Trophoblast cell (in vitro differentiated cells and primary cell): Measurements from ENCODE around the gene KIAA2012.

Source experiments
- DNase-seq, 2 donors: peaks; one replicate each; pipeline ENCODE4 v3.0.0-alpha.2; 2016
- H2AFZ ChIP-seq: 2 replicates; pipeline ENCODE4 v1.6.1; 2013; ENCODE audit warnings: low read length, moderate library complexity, mild to moderate bottlenecking; ENCODE audit not compliant: insufficient read depth, poor library complexity
- H2AK5ac ChIP-seq: 2 replicates; pipeline ENCODE4 v1.6.1; 2013; ENCODE audit warnings: mild to moderate bottlenecking, low read length
- H2BK120ac ChIP-seq: 2 replicates; pipeline ENCODE4 v1.6.1; 2013; ENCODE audit warnings: low read length, mild to moderate bottlenecking, moderate library complexity; ENCODE audit not compliant: insufficient read depth, poor library complexity
- H2BK12ac ChIP-seq: 2 replicates; pipeline ENCODE4 v1.6.1; 2013; ENCODE audit warnings: mild to moderate bottlenecking, low read length, moderate library complexity
- H2BK5ac ChIP-seq: 2 replicates; pipeline ENCODE4 v1.6.1; 2013; ENCODE audit warnings: low read length, low read depth, moderate library complexity, mild to moderate bottlenecking; ENCODE audit not compliant: poor library complexity
- H3K14ac ChIP-seq: 2 replicates; pipeline ENCODE4 v1.6.1; 2013; ENCODE audit warnings: mild to moderate bottlenecking, low read length
- H3K18ac ChIP-seq: 2 replicates; pipeline ENCODE4 v1.6.1; 2013; ENCODE audit warnings: mild to moderate bottlenecking, low read length
- H3K23ac ChIP-seq: 2 replicates; pipeline ENCODE4 v1.6.1; 2013; ENCODE audit warnings: low read length
- H3K27ac ChIP-seq: 2 replicates; pipeline ENCODE4 v1.5.1; 2013; ENCODE audit warnings: low read depth, mild to moderate bottlenecking, inconsistent platforms, low read length, moderate library complexity
- H3K27me3 ChIP-seq: 2 replicates; pipeline ENCODE4 v1.6.1; 2013; ENCODE audit warnings: inconsistent platforms, mild to moderate bottlenecking, low read length, moderate library complexity; ENCODE audit not compliant: insufficient read depth
- H3K36me3 ChIP-seq, 2 experiments: 1 replicate in 1 of 2; 2 replicates in 1 of 2; pipeline ENCODE4 v1.6.1; 2013; ENCODE audit warnings: low read length in 2 of 2, mild to moderate bottlenecking in 2 of 2, moderate library complexity in 1 of 2; ENCODE audit not compliant: insufficient read depth in 2 of 2, control insufficient read depth in 1 of 2
- H3K4ac ChIP-seq: 2 replicates; pipeline ENCODE4 v1.6.1; 2013; ENCODE audit warnings: low read depth, mild to moderate bottlenecking, low read length, moderate library complexity
- H3K4me1 ChIP-seq, 2 experiments: 1 replicate in 1 of 2; 2 replicates in 1 of 2; pipeline ENCODE4 v1.6.1; 2013; ENCODE audit warnings: low read length in 2 of 2, mild to moderate bottlenecking in 2 of 2, moderate library complexity in 1 of 2; ENCODE audit not compliant: insufficient read depth in 2 of 2, control insufficient read depth in 1 of 2
- H3K4me2 ChIP-seq: 2 replicates; pipeline ENCODE4 v1.6.1; 2013; ENCODE audit warnings: inconsistent platforms, mild to moderate bottlenecking, low read length, moderate library complexity
- H3K4me3 ChIP-seq: 2 replicates; pipeline ENCODE4 v1.5.1; 2013; ENCODE audit warnings: mild to moderate bottlenecking, low read depth, low read length, inconsistent platforms
- H3K79me1 ChIP-seq: one replicate; pipeline ENCODE4 v1.6.1; 2013; ENCODE audit warnings: low read length
- H3K79me2 ChIP-seq: 2 replicates; pipeline ENCODE4 v1.6.1; 2013; ENCODE audit warnings: low read length, mild to moderate bottlenecking; ENCODE audit not compliant: control insufficient read depth, insufficient read depth, poor library complexity
- H3K9ac ChIP-seq: 2 replicates; pipeline ENCODE4 v1.6.1; 2013; ENCODE audit warnings: mild to moderate bottlenecking, low read length
- H3K9me3 ChIP-seq: 2 replicates; pipeline ENCODE4 v1.6.1; 2013; ENCODE audit warnings: low read depth, mild to moderate bottlenecking, control low read depth, inconsistent platforms, low read length; ENCODE audit not compliant: insufficient read depth
- H4K12ac ChIP-seq: 2 replicates; pipeline ENCODE4 v1.6.1; 2013; ENCODE audit warnings: low read depth, mild to moderate bottlenecking, low read length, moderate library complexity
- H4K8ac ChIP-seq: 2 replicates; pipeline ENCODE4 v1.6.1; 2013; ENCODE audit warnings: low read depth, mild to moderate bottlenecking, low read length, moderate library complexity
- H4K91ac ChIP-seq: one replicate; pipeline ENCODE4 v1.6.1; 2013; ENCODE audit warnings: low read depth, mild to moderate bottlenecking, low read length, moderate library complexity
- WGBS: extraction: QIAGEN DNeasy Blood & Tissue Kit; methylation state at CpG from one replicate; pipeline ENCODE4 v1.1.7; 2013; ENCODE audit warnings: missing lambda C conversion rate; ENCODE audit not compliant: insufficient read length, insufficient coverage; ENCODE audit errors: extremely low coverage; 5-methylcytosine and 5-hydroxymethylcytosine counted together

KIAA2012 gene

GRCh38 chr2:202098291-202098690 is 25.2 kb downstream of the KIAA2012 start:
- Histone ChIP-seq H2BK120ac (no peak overlapping the region), H2AK5ac (no peak overlapping the region), H2BK12ac (no peak overlapping the region), H3K4me2 (no peak overlapping the region), H3K36me3 (no peaks in the 10 kb centered on the region), H4K8ac (no peak overlapping the region), H3K4me3 (no peak overlapping the region), H2BK5ac (no peak overlapping the region), H3K18ac (no peak overlapping the region), H3K27me3 (no peaks in the 10 kb centered on the region), H4K12ac (no peak overlapping the region), H3K9ac (no peak overlapping the region), H3K79me2 (no peaks in the 10 kb centered on the region), H3K4me1 (no peaks in the 10 kb centered on the region), H3K23ac (no peak overlapping the region), H4K91ac (no peak overlapping the region), H3K27ac (no peak overlapping the region), H3K14ac (no peak overlapping the region), H3K9me3 (no peaks in the 10 kb centered on the region), H3K79me1 (no peaks in the 10 kb centered on the region), H2AFZ (no peak overlapping the region), H3K4ac (no peak overlapping the region)
- DNase-seq = peak in 1 of 2 donors; percentile 14
- WGBS = no CpG with 5 or more reads among the region's 3 CpGs

GRCh38 chr2:202099515-202099914 is 26.5 kb downstream of the KIAA2012 start:
- Histone ChIP-seq H3K14ac (no peak overlapping the region), H2BK5ac (no peak overlapping the region), H2BK120ac (no peak overlapping the region), H3K27me3 (no peaks in the 10 kb centered on the region), H3K36me3 (no peaks in the 10 kb centered on the region), H4K8ac (no peak overlapping the region), H3K4me2 (no peak overlapping the region), H3K79me1 (no peaks in the 10 kb centered on the region), H3K4ac (no peak overlapping the region), H2AK5ac (no peak overlapping the region), H3K9me3 (no peaks in the 10 kb centered on the region), H2AFZ (no peak overlapping the region), H4K12ac (no peak overlapping the region), H3K27ac (no peak overlapping the region), H3K4me3 (no peak overlapping the region), H3K79me2 (no peaks in the 10 kb centered on the region), H3K4me1 (no peaks in the 10 kb centered on the region), H3K23ac (no peak overlapping the region), H4K91ac (no peak overlapping the region), H3K18ac (no peak overlapping the region), H3K9ac (no peak overlapping the region), H2BK12ac (no peak overlapping the region)
- WGBS = no CpG with 5 or more reads among the region's 7 CpGs
- peak in 1 of 2 donors; percentile 6 for DNase-seq

GRCh38 chr2:202100176-202100575 is 27.1 kb downstream of the KIAA2012 start:
- Histone ChIP-seq H2BK120ac (no peak overlapping the region), H3K23ac (no peak overlapping the region), H3K4me1 (no peaks in the 10 kb centered on the region), H3K36me3 (no peaks in the 10 kb centered on the region), H3K79me1 (no peaks in the 10 kb centered on the region), H2AK5ac (no peak overlapping the region), H3K4ac (no peak overlapping the region), H4K12ac (no peak overlapping the region), H3K79me2 (no peaks in the 10 kb centered on the region), H3K9me3 (no peaks in the 10 kb centered on the region), H2AFZ (no peak overlapping the region), H3K27ac (no peak overlapping the region), H3K27me3 (no peaks in the 10 kb centered on the region), H4K8ac (no peak overlapping the region), H2BK12ac (no peak overlapping the region), H3K9ac (no peak overlapping the region), H3K14ac (no peak overlapping the region), H4K91ac (no peak overlapping the region), H3K18ac (no peak overlapping the region), H3K4me2 (no peak overlapping the region), H2BK5ac (no peak overlapping the region), H3K4me3 (no peak overlapping the region)
- WGBS = no CpG with 5 or more reads among the region's 4 CpGs
- no peak for DNase-seq

- H2AFZ ChIP-seq = no peak overlapping the region
- H2BK5ac ChIP-seq = no peak overlapping the region
- H3K4me1 ChIP-seq = no peaks in the 10 kb centered on the region
- no peak overlapping the region for H3K27ac ChIP-seq
- no peaks in the 10 kb centered on the region for H3K27me3 ChIP-seq
- no peak overlapping the region for H3K4ac ChIP-seq
- no peak overlapping the region for H3K4me2 ChIP-seq
- H2BK120ac ChIP-seq = no peak overlapping the region
- H2BK12ac ChIP-seq = no peak overlapping the region
- H3K18ac ChIP-seq = no peak overlapping the region
- no peaks in the 10 kb centered on the region for H3K36me3 ChIP-seq
- H3K9ac ChIP-seq = no peak overlapping the region
- no peaks in the 10 kb centered on the region for H3K9me3 ChIP-seq
- no peak overlapping the region for H3K14ac ChIP-seq
- no peak overlapping the region for H4K8ac ChIP-seq
- no peak for DNase-seq
- H3K79me1 ChIP-seq = no peaks in the 10 kb centered on the region
- no peaks in the 10 kb centered on the region for H3K79me2 ChIP-seq
- no peak overlapping the region for H4K12ac ChIP-seq
- WGBS = no CpG with 5 or more reads among the region's 3 CpGs
- H3K23ac ChIP-seq = no peak overlapping the region
- no peak overlapping the region for H3K4me3 ChIP-seq
- no peak overlapping the region for H4K91ac ChIP-seq
- H2AK5ac ChIP-seq = no peak overlapping the region
Observed at GRCh38 chr2:202101026-202101579, 28.0 kb downstream of the KIAA2012 start.
